Endothelial cell of umbilical vein (primary cell): ENCODE results near the gene NT5C. TPM values are rescaled to one million over a fixed set of nuclear protein-coding genes. Genes with fewer than 3 reads are reported as not detected.
A peak's percentile ranks its signal among the peaks of the same experiment; 100 is the strongest.

Source experiments
- BruUV-seq: library from RNA; stranded (reverse); fragments of 400-500 nt; replicated peaks from 2 replicates; lab custom pipeline; 2021; lab: Mats Ljungman, UMichigan
- CTCF ChIA-PET: fragments of 300-600, 350-600 bp; sonication (Branson Sonifier 250); formaldehyde crosslinking; loops from one replicate; lab custom pipeline; 2021; ENCODE audit warnings: antibody characterized with exemption, inconsistent platforms; lab: Charles Lee
- POLR2A ChIA-PET: fragments of 300-600, 350-600 bp; sonication (Branson Sonifier 250); formaldehyde crosslinking; loops from one replicate; lab custom pipeline; 2021; ENCODE audit warnings: antibody characterized with exemption, inconsistent platforms; lab: Charles Lee
- DNase-seq: peaks from one replicate; pipeline ENCODE4 v3.0.0-alpha.2; 2011; ENCODE audit warnings: low read depth, low spot score
- FAIRE-seq: peaks from 2 replicates; lab custom pipeline; 2011; peaks lifted over from hg19 to GRCh38; lab: Jason Lieb, UNC
- H2AFZ ChIP-seq: 2 replicates; pipeline ENCODE4 v1.6.0; 2012; ENCODE audit warnings: low read depth, low read length, control low read depth, inconsistent platforms
- H3K27ac ChIP-seq: 2 replicates; pipeline ENCODE4 v1.5.1; 2011; ENCODE audit warnings: low read depth, mild to moderate bottlenecking, control low read depth, low read length, moderate library complexity; ENCODE audit not compliant: insufficient read depth
- H3K27me3 ChIP-seq, 2 experiments: 2 replicates each; pipeline versions ENCODE4 v1.6.0 to v1.6.1; 2011; ENCODE audit warnings: low read length in 2 of 2, mixed read lengths in 1 of 2; ENCODE audit not compliant: control insufficient read depth in 2 of 2, insufficient read depth in 2 of 2
- H3K36me3 ChIP-seq, 2 experiments: 2 replicates in 1 of 2; 3 replicates in 1 of 2; pipeline ENCODE4 v1.5.1; 2011; ENCODE audit warnings: low read length in 2 of 2, mild to moderate bottlenecking in 1 of 2, moderate library complexity in 1 of 2; ENCODE audit not compliant: control insufficient read depth in 2 of 2, insufficient read depth in 2 of 2; ENCODE audit errors: extremely low read depth in 1 of 2
- H3K4me1 ChIP-seq: 3 replicates; pipeline ENCODE4 v1.5.1; 2011; ENCODE audit warnings: mild to moderate bottlenecking, low read length; ENCODE audit not compliant: control insufficient read depth, insufficient read depth; ENCODE audit errors: extremely low read depth
- H3K4me2 ChIP-seq: 2 replicates; pipeline ENCODE4 v1.6.1; 2011; ENCODE audit warnings: low read length, control low read depth, mixed read lengths; ENCODE audit not compliant: insufficient read depth
- H3K4me3 ChIP-seq, 3 experiments: fragments of 200-600 bp in 1 of 3; sonication (generic), shearing (Covaris generic) in 1 of 3; replicated peaks in 1 of 3; 2 replicates each; pipeline ENCODE4 v1.5.1; 2011 to 2016; ENCODE audit warnings: control low read depth in 3 of 3, low read length in 3 of 3, mild to moderate bottlenecking in 2 of 3, inconsistent platforms in 1 of 3, low read depth in 1 of 3, moderate library complexity in 1 of 3; ENCODE audit not compliant: insufficient read depth in 1 of 3
- H3K79me2 ChIP-seq: 2 replicates; pipeline ENCODE4 v1.6.0; 2012; ENCODE audit warnings: low read length, inconsistent platforms; ENCODE audit not compliant: control insufficient read depth, insufficient read depth
- H3K9ac ChIP-seq: replicated peaks from 2 replicates; pipeline ENCODE3; 2011; ENCODE audit warnings: low read length, control low read depth; ENCODE audit not compliant: insufficient read depth; ENCODE audit errors: extremely low read depth
- H3K9me1 ChIP-seq: replicated peaks from 3 replicates; pipeline ENCODE4 v1.6.0; 2011; ENCODE audit warnings: mild to moderate bottlenecking, low read length; ENCODE audit not compliant: control insufficient read depth, insufficient read depth; ENCODE audit errors: extremely low read depth
- H3K9me3 ChIP-seq: replicated peaks from 2 replicates; pipeline ENCODE4 v1.5.1; 2012; ENCODE audit warnings: low read length, inconsistent platforms; ENCODE audit not compliant: control insufficient read depth, insufficient read depth
- H4K20me1 ChIP-seq: replicated peaks from 2 replicates; pipeline ENCODE3; 2011; ENCODE audit warnings: mild to moderate bottlenecking, low read length; ENCODE audit not compliant: control insufficient read depth, insufficient read depth; ENCODE audit errors: extremely low read depth
- FOS ChIP-seq: IDR thresholded peaks from 2 replicates; pipeline ENCODE4 v1.6.1; 2011; ENCODE audit warnings: mild to moderate bottlenecking, low read length, moderate library complexity, borderline replicate concordance; ENCODE audit not compliant: insufficient read depth
- GATA2 ChIP-seq: IDR thresholded peaks from 2 replicates; pipeline ENCODE4 v1.7.0; 2011; ENCODE audit warnings: low read depth, mild to moderate bottlenecking, moderate library complexity, mixed read lengths, low read length; ENCODE audit not compliant: insufficient read length, insufficient read depth
- JUN ChIP-seq: IDR thresholded peaks from 2 replicates; pipeline ENCODE4 v1.6.1; 2011; ENCODE audit warnings: borderline replicate concordance, low read depth; ENCODE audit not compliant: insufficient read length, insufficient read depth
- MYC ChIP-seq: IDR thresholded peaks from one replicate; pipeline ENCODE4 v1.6.1; 2011; ENCODE audit warnings: mild to moderate bottlenecking, low read depth, low read length
- POLR2A ChIP-seq: IDR thresholded peaks from 2 replicates; pipeline ENCODE4 v1.6.1; 2012; ENCODE audit warnings: low read depth, mild to moderate bottlenecking, control low read depth, low read length
- POLR2AphosphoS5 ChIP-seq: IDR thresholded peaks from 2 replicates; pipeline ENCODE4 v1.6.1; 2012; ENCODE audit warnings: low read depth, mild to moderate bottlenecking, control low read depth, low read length, moderate library complexity; ENCODE audit not compliant: insufficient read depth
- dilution Hi-C: fragments of 300-500 bp; cut with MboI; formaldehyde crosslinking; loops from one replicate; pipeline ENCODE4 v1.15.0; 2019; ENCODE audit warnings: low sequenced_read_pairs; ENCODE audit not compliant: extremely low pct_ligation_motif_present
- intact Hi-C: fragments of 100-400 bp; cut with micrococcal nuclease; formaldehyde crosslinking; loops from one replicate; pipeline ENCODE4 v1.10.0; 2022
- polyA plus RNA-seq, 4 experiments: library from polyadenylated mRNA; depleted of rRNA in 3 of 4; stranded (reverse) in 3 of 4; unstranded in 1 of 4; fragments of >200 nt; gene quantifications; 2 replicates each; pipeline versions ENCODE4 v1.2.1 to v1.2.3, GENCODE V29; 2011 to 2012; ENCODE audit warnings: missing spikeins in 1 of 4
- total RNA-seq: library from RNA; stranded (reverse); gene quantifications from 2 replicates; pipeline ENCODE4 v1.2.3, GENCODE V29; 2021
- TF ChIP-seq, protein P1 (sequence below), 2 donors: IDR thresholded peaks; 1 replicate in 1 of 2; 2 replicates in 1 of 2; pipeline ENCODE4 v1.5.1; 2011; ENCODE audit warnings: low read length in 2 of 2, mild to moderate bottlenecking in 2 of 2, moderate library complexity in 2 of 2, control low read depth in 1 of 2, inconsistent platforms in 1 of 2, low read depth in 1 of 2; ENCODE audit not compliant: insufficient read depth in 1 of 2; ENCODE audit errors: extremely low read depth in 1 of 2

NT5C gene
- total and polyA plus RNA-seq, 2 donors (not counting 3 experiments of a cell fraction or from before 2014, with no cell fraction given): 29.1 to 39.2 TPM

DNA sequence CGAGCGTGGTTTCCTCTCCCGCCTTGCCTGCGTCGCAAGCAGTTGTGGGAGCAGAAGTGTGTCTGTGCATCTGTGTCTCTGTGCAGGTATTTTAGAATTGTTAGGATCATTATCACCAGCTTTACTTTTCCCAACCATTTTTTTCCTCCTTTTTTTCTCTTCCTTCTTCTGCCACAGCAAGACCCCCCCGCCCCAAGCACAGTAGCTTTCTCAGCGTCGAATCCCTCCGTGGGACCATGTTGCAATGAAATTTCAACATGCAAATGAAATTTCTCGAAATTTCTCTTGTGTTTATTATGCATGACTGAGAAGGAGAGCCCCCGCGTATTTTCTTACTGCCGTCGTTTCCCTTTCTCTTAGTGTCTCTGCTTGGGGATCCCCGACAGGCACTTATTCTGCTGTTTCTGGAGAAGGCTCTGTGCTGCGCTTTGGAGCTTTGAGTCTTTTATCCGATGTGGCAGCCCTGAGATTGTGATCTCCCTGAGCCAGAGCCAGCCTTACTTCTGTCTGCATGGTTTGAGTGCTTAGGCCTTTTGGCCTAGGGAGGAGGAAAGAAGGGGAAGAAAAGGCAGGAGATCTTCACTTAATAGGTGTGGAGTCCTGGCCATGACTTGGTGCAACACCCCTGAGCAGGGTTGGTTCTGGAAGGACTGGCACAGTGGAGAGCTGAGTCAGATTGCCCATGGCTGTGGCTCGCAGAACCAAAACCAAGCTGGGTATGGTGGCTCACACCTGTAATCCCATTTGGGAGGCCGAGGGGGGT is 16.8 kb downstream of the NT5C start:
- TF ChIP-seq GATA2 (no peak), JUN (no peak)
- DNase-seq (no peak), FAIRE-seq (no peak)
- peaks cover 7% of the 10 kb centered on the region for H3K4me1 ChIP-seq
- no peaks in the 10 kb centered on the region for H4K20me1 ChIP-seq
- dilution Hi-C loops: no loop called here
- no peaks in the 10 kb centered on the region for H3K9me1 ChIP-seq
- no peaks in the 10 kb centered on the region for H3K27me3 ChIP-seq
- H3K79me2 ChIP-seq: no peaks in the 10 kb centered on the region
- H3K9ac ChIP-seq: peak overlapping the region; percentile 42
- peak overlapping the region; percentile 44 for H3K27ac ChIP-seq
- H2AFZ ChIP-seq: peak overlapping the region; percentile 88
- BruUV-seq: no TSS peak
- no peaks in the 10 kb centered on the region for H3K9me3 ChIP-seq
- H3K36me3 ChIP-seq: peaks cover 0 to 3% of the 10 kb centered on the region in 2 experiments
- ChIA-PET CTCF (interaction anchor here (0.7 to 5.5 kb wide), 57 partner anchors 10 to 326 kb away, joined by 3 to 257 read pairs (median 6); partner anchors contain the start of genes CDR2L, MIF4GD, MRPL58 and NT5C), POLR2A (interaction anchor here (1.0 to 1.5 kb wide), 6 partner anchors 10 to 87 kb away, joined by 3 to 12 read pairs (median 6); partner anchors contain the start of genes JPT1 and NT5C)
- peak overlapping the region in 2 of 3 experiments; percentile 45 to 47 for H3K4me3 ChIP-seq
- intact Hi-C loops: loop anchor here (1.0 kb wide), 7 partner anchors 10 to 298 kb away; partner anchors contain the start of genes JPT1, NT5C and NUP85
- peak overlapping the region; percentile 68 for H3K4me2 ChIP-seq

GRCh38 chr17:75113798-75114551 is 17.6 kb downstream of the NT5C start:
- Histone ChIP-seq H3K4me2 (peak overlapping the region; percentile 68), H3K27ac (peak overlapping the region; percentile 44), H3K4me3 (peak overlapping the region; percentile 19 to 47 (median 45)), H3K4me1 (peaks cover 11% of the 10 kb centered on the region), H3K9ac (peak overlapping the region; percentile 42), H3K27me3 (no peaks in the 10 kb centered on the region), H4K20me1 (no peaks in the 10 kb centered on the region), H3K79me2 (no peaks in the 10 kb centered on the region), H3K9me3 (no peaks in the 10 kb centered on the region), H3K9me1 (no peaks in the 10 kb centered on the region), H3K36me3 (peaks cover 0 to 3% of the 10 kb centered on the region in 2 experiments), H2AFZ (peak overlapping the region; percentile 88)
- DNase-seq: peak; percentile 85
- intact Hi-C loops: loop anchor here (1.0 kb wide), 7 partner anchors 10 to 298 kb away; partner anchors contain the start of genes JPT1, NT5C and NUP85
- TF ChIP-seq, protein P1, sequence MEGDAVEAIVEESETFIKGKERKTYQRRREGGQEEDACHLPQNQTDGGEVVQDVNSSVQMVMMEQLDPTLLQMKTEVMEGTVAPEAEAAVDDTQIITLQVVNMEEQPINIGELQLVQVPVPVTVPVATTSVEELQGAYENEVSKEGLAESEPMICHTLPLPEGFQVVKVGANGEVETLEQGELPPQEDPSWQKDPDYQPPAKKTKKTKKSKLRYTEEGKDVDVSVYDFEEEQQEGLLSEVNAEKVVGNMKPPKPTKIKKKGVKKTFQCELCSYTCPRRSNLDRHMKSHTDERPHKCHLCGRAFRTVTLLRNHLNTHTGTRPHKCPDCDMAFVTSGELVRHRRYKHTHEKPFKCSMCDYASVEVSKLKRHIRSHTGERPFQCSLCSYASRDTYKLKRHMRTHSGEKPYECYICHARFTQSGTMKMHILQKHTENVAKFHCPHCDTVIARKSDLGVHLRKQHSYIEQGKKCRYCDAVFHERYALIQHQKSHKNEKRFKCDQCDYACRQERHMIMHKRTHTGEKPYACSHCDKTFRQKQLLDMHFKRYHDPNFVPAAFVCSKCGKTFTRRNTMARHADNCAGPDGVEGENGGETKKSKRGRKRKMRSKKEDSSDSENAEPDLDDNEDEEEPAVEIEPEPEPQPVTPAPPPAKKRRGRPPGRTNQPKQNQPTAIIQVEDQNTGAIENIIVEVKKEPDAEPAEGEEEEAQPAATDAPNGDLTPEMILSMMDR (IDR thresholded peaks at IDR 0.05; ENCODE audit: extremely low read depth in 1 of 2, insufficient read depth in 1 of 2, low read depth in 1 of 2, low read length in 2 of 2): peak; percentile 87 to 91
- TF ChIP-seq POLR2AphosphoS5: peak; percentile 65
- peak; percentile 42 for TF ChIP-seq POLR2A
- no peak for TF ChIP-seq FOS
- TF ChIP-seq MYC: no peak
- BruUV-seq: no TSS peak
- dilution Hi-C loops: no loop called here
- peak; percentile 97 for FAIRE-seq
- ChIA-PET POLR2A (interaction anchor here (1.0 to 1.5 kb wide), 6 partner anchors 10 to 88 kb away, joined by 3 to 12 read pairs (median 6); partner anchors contain the start of genes JPT1 and NT5C), CTCF (interaction anchor here (0.7 to 5.5 kb wide), 60 partner anchors 9 to 326 kb away, joined by 3 to 257 read pairs (median 6); partner anchors contain the start of genes CDR2L, MIF4GD, MRPL58 and NT5C)
